ENCODE data around the gene DLEC1.

DLEC1 gene

GRCh38 chr3:38114875-38115644, 76.1 kb downstream of the DLEC1 start:
- Histone ChIP-seq H3K27ac (no peak overlapping the region), H3K4me3 (ENCODE audit: low read depth, low read length) (no peak overlapping the region), H2AFZ (no peak overlapping the region), H3K9ac (no peak overlapping the region), H3K4me2 (ENCODE audit: low read length) (no peak overlapping the region), H3K79me2 (no peaks in the 10 kb centered on the region), H3K9me3 (ENCODE audit: control insufficient read depth, low read length) (no peaks in the 10 kb centered on the region), H3K36me3 (ENCODE audit: control insufficient read depth, insufficient read depth, low read length) (no peaks in the 10 kb centered on the region), H3K4me1 (no peaks in the 10 kb centered on the region), H3K27me3 (ENCODE audit: control insufficient read depth, insufficient read depth, low read length) (no peaks in the 10 kb centered on the region)
- no peak for TF ChIP-seq CTCF (IDR thresholded peaks at IDR 0.05)

- H3K36me3 ChIP-seq (ENCODE audit: control insufficient read depth, insufficient read depth, low read length) = no peaks in the 10 kb centered on the region
- no peak overlapping the region for H2AFZ ChIP-seq
- no peaks in the 10 kb centered on the region for H3K9me3 ChIP-seq (ENCODE audit: control insufficient read depth, low read length)
- H3K4me3 ChIP-seq (ENCODE audit: low read depth, low read length) = no peak overlapping the region
- no peaks in the 10 kb centered on the region for H3K4me1 ChIP-seq
- no peak overlapping the region for H3K4me2 ChIP-seq (ENCODE audit: low read length)
- H3K9ac ChIP-seq = no peak overlapping the region
- TF ChIP-seq CTCF (IDR thresholded peaks at IDR 0.05) = no peak
- H3K27me3 ChIP-seq (ENCODE audit: control insufficient read depth, insufficient read depth, low read length) = no peaks in the 10 kb centered on the region
- no peak overlapping the region for H3K27ac ChIP-seq
- no peaks in the 10 kb centered on the region for H3K79me2 ChIP-seq
Measured at GRCh38 chr3:38115645-38116427, 76.8 kb downstream of the DLEC1 start.

- Histone ChIP-seq H3K36me3 (ENCODE audit: control insufficient read depth, insufficient read depth, low read length) (no peaks in the 10 kb centered on the region), H3K27me3 (ENCODE audit: control insufficient read depth, insufficient read depth, low read length) (no peaks in the 10 kb centered on the region), H3K9ac (no peak overlapping the region), H3K9me3 (ENCODE audit: control insufficient read depth, low read length) (no peaks in the 10 kb centered on the region), H3K4me3 (ENCODE audit: low read depth, low read length) (no peak overlapping the region), H3K79me2 (no peaks in the 10 kb centered on the region), H3K4me2 (ENCODE audit: low read length) (no peak overlapping the region), H3K4me1 (no peaks in the 10 kb centered on the region), H3K27ac (no peak overlapping the region), H2AFZ (no peak overlapping the region)
- no peak for TF ChIP-seq CTCF (IDR thresholded peaks at IDR 0.05)
Measured at GRCh38 chr3:38116471-38117162, 77.6 kb downstream of the DLEC1 start.

- Histone ChIP-seq H3K4me2 (ENCODE audit: low read length) (no peak overlapping the region), H3K4me3 (ENCODE audit: low read depth, low read length) (no peak overlapping the region), H3K4me1 (no peaks in the 10 kb centered on the region), H3K27me3 (ENCODE audit: control insufficient read depth, insufficient read depth, low read length) (no peaks in the 10 kb centered on the region), H3K9me3 (ENCODE audit: control insufficient read depth, low read length) (no peaks in the 10 kb centered on the region), H3K9ac (no peak overlapping the region), H2AFZ (no peak overlapping the region), H3K79me2 (no peaks in the 10 kb centered on the region), H3K27ac (no peak overlapping the region), H3K36me3 (ENCODE audit: control insufficient read depth, insufficient read depth, low read length) (no peaks in the 10 kb centered on the region)
- peak; percentile 24 for TF ChIP-seq CTCF (IDR thresholded peaks at IDR 0.05)
Measured at GRCh38 chr3:38117163-38117716, 78.2 kb downstream of the DLEC1 start.
